Tibial nerve (tissue), 4 donors: ENCODE measurements around the gene WDR18.

Source experiments
- EP300 ChIP-seq, 2 donors: sonication (generic); formaldehyde crosslinking; IDR thresholded peaks; one replicate each; pipeline ENCODE4 v1.6.1; 2017; ENCODE audit warnings: antibody characterized with exemption in 2 of 2, mild to moderate bottlenecking in 1 of 2
- POLR2A ChIP-seq, 2 donors: fragments of 450-650 bp; IDR thresholded peaks; one replicate each; pipeline ENCODE4 v1.6.1; 2017; ENCODE audit warnings: antibody characterized with exemption in 2 of 2, mild to moderate bottlenecking in 2 of 2, moderate library complexity in 2 of 2
- TF ChIP-seq, protein P1 (sequence below), 5 experiments: fragments of 200-600 bp in 3 of 5; fragments of 450-650 bp in 2 of 5; sonication (generic) in 3 of 5; IDR thresholded peaks; one replicate each; pipeline ENCODE4 v1.5.1; 2016 to 2019; ENCODE audit warnings: antibody characterized with exemption in 5 of 5, mild to moderate bottlenecking in 3 of 5, moderate library complexity in 2 of 5

- TF ChIP-seq, protein P1, sequence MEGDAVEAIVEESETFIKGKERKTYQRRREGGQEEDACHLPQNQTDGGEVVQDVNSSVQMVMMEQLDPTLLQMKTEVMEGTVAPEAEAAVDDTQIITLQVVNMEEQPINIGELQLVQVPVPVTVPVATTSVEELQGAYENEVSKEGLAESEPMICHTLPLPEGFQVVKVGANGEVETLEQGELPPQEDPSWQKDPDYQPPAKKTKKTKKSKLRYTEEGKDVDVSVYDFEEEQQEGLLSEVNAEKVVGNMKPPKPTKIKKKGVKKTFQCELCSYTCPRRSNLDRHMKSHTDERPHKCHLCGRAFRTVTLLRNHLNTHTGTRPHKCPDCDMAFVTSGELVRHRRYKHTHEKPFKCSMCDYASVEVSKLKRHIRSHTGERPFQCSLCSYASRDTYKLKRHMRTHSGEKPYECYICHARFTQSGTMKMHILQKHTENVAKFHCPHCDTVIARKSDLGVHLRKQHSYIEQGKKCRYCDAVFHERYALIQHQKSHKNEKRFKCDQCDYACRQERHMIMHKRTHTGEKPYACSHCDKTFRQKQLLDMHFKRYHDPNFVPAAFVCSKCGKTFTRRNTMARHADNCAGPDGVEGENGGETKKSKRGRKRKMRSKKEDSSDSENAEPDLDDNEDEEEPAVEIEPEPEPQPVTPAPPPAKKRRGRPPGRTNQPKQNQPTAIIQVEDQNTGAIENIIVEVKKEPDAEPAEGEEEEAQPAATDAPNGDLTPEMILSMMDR (IDR thresholded peaks at IDR 0.05): no peak
- TF ChIP-seq POLR2A (IDR thresholded peaks at IDR 0.05) (no peak), EP300 (IDR thresholded peaks at IDR 0.05) (no peak)
Observed at GRCh38 chr19:991174-991931, 7.2 kb downstream of the WDR18 start.
